Pons (tissue), 1 donor: Measurements from ENCODE around the gene WDFY2.
A peak's percentile ranks its signal among the peaks of the same experiment; 100 is the strongest.

Experiments used
- DNase-seq: peaks from one replicate; pipeline ENCODE4 v3.0.0-alpha.2; 2016; ENCODE audit warnings: low spot score

The WDFY2 gene

GRCh38 chr13:51771418-51772104 is 187.3 kb downstream of the WDFY2 start:
- DNase-seq: no peak

- no peak for DNase-seq
Measured at GRCh38 chr13:51772105-51772455, 187.8 kb downstream of the WDFY2 start.

- no peak for DNase-seq
Measured at GRCh38 chr13:51772781-51773180, 188.5 kb downstream of the WDFY2 start.

- no peak for DNase-seq
Measured at GRCh38 chr13:51773515-51773914, 189.3 kb downstream of the WDFY2 start.

GRCh38 chr13:51776179-51776578 is 191.9 kb downstream of the WDFY2 start:
- DNase-seq: no peak

GRCh38 chr13:51777921-51778320 is 193.7 kb downstream of the WDFY2 start:
- DNase-seq: no peak

- no peak for DNase-seq
Measured at GRCh38 chr13:51778392-51778791, 194.1 kb downstream of the WDFY2 start.

- no peak for DNase-seq
Measured at GRCh38 chr13:51780099-51780498, 195.8 kb downstream of the WDFY2 start.

GRCh38 chr13:51781246-51782022 is 197.2 kb downstream of the WDFY2 start:
- no peak for DNase-seq

GRCh38 chr13:51782026-51782710 is 197.9 kb downstream of the WDFY2 start:
- no peak for DNase-seq

- DNase-seq: no peak
Measured at GRCh38 chr13:51783428-51784094, 199.3 kb downstream of the WDFY2 start.

GRCh38 chr13:51784097-51784496 is 199.8 kb downstream of the WDFY2 start:
- DNase-seq: no peak

- peak; percentile 38 for DNase-seq
Measured at GRCh38 chr13:51785712-51786424, 201.6 kb downstream of the WDFY2 start.

GRCh38 chr13:51786425-51787265 is 202.4 kb downstream of the WDFY2 start:
- DNase-seq: no peak

- DNase-seq: peak; percentile 81
Measured at GRCh38 chr13:51793570-51794271, 209.5 kb downstream of the WDFY2 start.

- no peak for DNase-seq
Measured at GRCh38 chr13:51794964-51795363, 210.7 kb downstream of the WDFY2 start.

- no peak for DNase-seq
Measured at GRCh38 chr13:51795419-51795818, 211.2 kb downstream of the WDFY2 start.

GRCh38 chr13:51796546-51796945 is 212.3 kb downstream of the WDFY2 start:
- no peak for DNase-seq

- DNase-seq: peak; percentile 59
Measured at GRCh38 chr13:51797664-51798488, 213.6 kb downstream of the WDFY2 start.
